OCI-LY3 (cell line): ENCODE data around the gene CD72.

Experiments used
- H2AFZ ChIP-seq: fragments of 200-600, 300-600 bp; shearing (Covaris generic); 2 replicates; pipeline ENCODE4 v1.6.0; 2014; ENCODE audit warnings: antibody characterized with exemption, low read depth, low read length
- H3K27ac ChIP-seq: fragments of 200-600, 300-600 bp; sonication (generic); 2 replicates; pipeline ENCODE4 v1.5.1; 2014; ENCODE audit warnings: mild to moderate bottlenecking, low read length, moderate library complexity, mixed read lengths
- H3K27me3 ChIP-seq: fragments of 200-600, 300-600 bp; sonication (generic); 2 replicates; pipeline ENCODE4 v1.6.1; 2014; ENCODE audit warnings: low read depth, low read length, mixed read lengths
- H3K36me3 ChIP-seq: fragments of 200-600, 300-600 bp; sonication (generic); replicated peaks from 2 replicates; pipeline ENCODE3; 2014; ENCODE audit warnings: low read depth, low read length, mixed read lengths
- H3K4me1 ChIP-seq: fragments of 300-600, 200-600 bp; sonication (generic); 2 replicates; pipeline ENCODE4 v1.6.1; 2014; ENCODE audit warnings: low read length, mixed read lengths
- H3K4me2 ChIP-seq: fragments of 200-600, 300-600 bp; sonication (generic); 2 replicates; pipeline ENCODE4 v1.6.1; 2014; ENCODE audit warnings: low read length, mixed read lengths
- H3K4me3 ChIP-seq: fragments of 300-600, 200-600 bp; sonication (generic); 2 replicates; pipeline ENCODE4 v1.5.1; 2014; ENCODE audit warnings: antibody characterized with exemption, mild to moderate bottlenecking, low read length, moderate library complexity
- H3K79me2 ChIP-seq: fragments of 300-600, 200-600 bp; shearing (Covaris generic); 2 replicates; pipeline ENCODE4 v1.6.1; 2014; ENCODE audit warnings: mild to moderate bottlenecking, low read length, mixed read lengths
- H3K9ac ChIP-seq: fragments of 300-600, 200-600 bp; shearing (Covaris generic); 2 replicates; pipeline ENCODE4 v1.6.0; 2014; ENCODE audit warnings: mild to moderate bottlenecking, low read length, moderate library complexity
- H3K9me3 ChIP-seq: fragments of 200-600, 300-600 bp; shearing (Covaris generic); 2 replicates; pipeline ENCODE4 v1.6.1; 2014; ENCODE audit warnings: low read length, mixed read lengths; ENCODE audit not compliant: insufficient read depth
- H4K20me1 ChIP-seq: fragments of 200-600, 300-600 bp; sonication (generic); 2 replicates; pipeline ENCODE4 v1.6.1; 2016; ENCODE audit warnings: low read length, mixed read lengths; ENCODE audit not compliant: insufficient read depth
- EZH2phosphoT487 ChIP-seq: fragments of 200-600 bp; shearing (Covaris generic); IDR thresholded peaks from 2 replicates; pipeline ENCODE4 v1.6.1; 2018; ENCODE audit warnings: antibody characterized with exemption, mixed run types, low read depth
- TF ChIP-seq, protein P1 (sequence below): fragments of 200-600, 300-600 bp; sonication (generic); IDR thresholded peaks from 2 replicates; pipeline ENCODE4 v1.5.1; 2014; ENCODE audit warnings: antibody characterized with exemption, low read length, low read depth

Gene CD72

DNA sequence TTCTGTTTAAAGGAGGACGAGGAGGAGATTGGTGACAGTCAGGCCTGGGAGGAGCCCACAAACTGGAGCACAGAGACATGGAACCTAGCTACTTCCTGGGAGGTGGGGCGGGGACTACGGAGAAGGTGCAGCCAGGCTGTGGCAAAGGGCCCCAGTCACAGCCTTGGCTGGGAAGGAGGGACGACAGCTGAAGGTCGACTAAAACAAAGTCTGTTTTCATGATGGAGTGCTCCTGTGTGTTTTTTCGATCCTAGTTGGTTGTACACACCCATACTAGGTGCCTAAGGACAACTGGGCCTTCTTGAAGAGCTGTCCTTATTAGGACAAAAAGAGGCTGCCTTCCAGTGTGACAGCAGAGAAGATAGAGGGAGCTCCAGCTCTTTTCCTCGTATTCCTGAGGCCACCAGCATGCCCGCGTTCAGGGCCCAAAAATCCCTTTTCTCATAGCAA lies 42.8 kb upstream of the CD72 start:
- Histone ChIP-seq H3K9ac (no peak overlapping the region), H3K4me1 (peaks cover 25% of the 10 kb centered on the region), H4K20me1 (no peaks in the 10 kb centered on the region), H3K27ac (no peak overlapping the region), H3K9me3 (no peaks in the 10 kb centered on the region), H3K27me3 (no peaks in the 10 kb centered on the region), H3K36me3 (peaks cover 34% of the 10 kb centered on the region), H3K79me2 (peaks cover 25% of the 10 kb centered on the region), H3K4me3 (no peak overlapping the region), H2AFZ (no peak overlapping the region), H3K4me2 (no peak overlapping the region)
- TF ChIP-seq EZH2phosphoT487, result no peak
- TF ChIP-seq, protein P1, sequence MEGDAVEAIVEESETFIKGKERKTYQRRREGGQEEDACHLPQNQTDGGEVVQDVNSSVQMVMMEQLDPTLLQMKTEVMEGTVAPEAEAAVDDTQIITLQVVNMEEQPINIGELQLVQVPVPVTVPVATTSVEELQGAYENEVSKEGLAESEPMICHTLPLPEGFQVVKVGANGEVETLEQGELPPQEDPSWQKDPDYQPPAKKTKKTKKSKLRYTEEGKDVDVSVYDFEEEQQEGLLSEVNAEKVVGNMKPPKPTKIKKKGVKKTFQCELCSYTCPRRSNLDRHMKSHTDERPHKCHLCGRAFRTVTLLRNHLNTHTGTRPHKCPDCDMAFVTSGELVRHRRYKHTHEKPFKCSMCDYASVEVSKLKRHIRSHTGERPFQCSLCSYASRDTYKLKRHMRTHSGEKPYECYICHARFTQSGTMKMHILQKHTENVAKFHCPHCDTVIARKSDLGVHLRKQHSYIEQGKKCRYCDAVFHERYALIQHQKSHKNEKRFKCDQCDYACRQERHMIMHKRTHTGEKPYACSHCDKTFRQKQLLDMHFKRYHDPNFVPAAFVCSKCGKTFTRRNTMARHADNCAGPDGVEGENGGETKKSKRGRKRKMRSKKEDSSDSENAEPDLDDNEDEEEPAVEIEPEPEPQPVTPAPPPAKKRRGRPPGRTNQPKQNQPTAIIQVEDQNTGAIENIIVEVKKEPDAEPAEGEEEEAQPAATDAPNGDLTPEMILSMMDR, result peak; percentile 34; the same call in 1 of the 2 replicates

DNA sequence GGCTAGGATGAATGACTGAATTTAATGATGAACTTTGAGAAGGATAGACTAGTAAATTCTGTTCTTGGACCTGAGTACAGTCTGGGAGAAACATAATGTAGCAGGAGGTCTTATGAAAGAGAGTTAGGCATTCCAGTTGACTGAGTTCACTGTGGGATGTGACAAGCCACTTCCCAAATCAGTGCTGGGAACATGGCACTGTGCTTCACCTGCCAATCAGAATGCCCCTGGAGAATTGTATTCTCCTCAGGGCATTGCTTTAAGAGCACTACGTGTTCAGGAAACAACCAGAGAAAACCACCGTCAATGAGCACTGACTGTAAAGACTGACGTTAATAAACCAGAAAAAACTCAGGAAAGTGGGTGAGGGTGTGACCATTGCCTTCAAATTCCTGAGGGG lies 41.1 kb upstream of the CD72 start:
- peak overlapping the region; percentile 83 for H3K4me3 ChIP-seq
- no peak for TF ChIP-seq EZH2phosphoT487
- TF ChIP-seq, protein P1, result no peak
- H3K9ac ChIP-seq, result peak overlapping the region; percentile 90
- H3K27me3 ChIP-seq, result no peaks in the 10 kb centered on the region
- no peak overlapping the region for H3K27ac ChIP-seq
- peaks cover 34% of the 10 kb centered on the region for H3K36me3 ChIP-seq
- H3K79me2 ChIP-seq, result peaks cover 19% of the 10 kb centered on the region
- H4K20me1 ChIP-seq, result no peaks in the 10 kb centered on the region
- no peak overlapping the region for H2AFZ ChIP-seq
- H3K4me1 ChIP-seq, result peaks cover 22% of the 10 kb centered on the region
- peak overlapping the region; percentile 98 for H3K4me2 ChIP-seq
- no peaks in the 10 kb centered on the region for H3K9me3 ChIP-seq

DNA sequence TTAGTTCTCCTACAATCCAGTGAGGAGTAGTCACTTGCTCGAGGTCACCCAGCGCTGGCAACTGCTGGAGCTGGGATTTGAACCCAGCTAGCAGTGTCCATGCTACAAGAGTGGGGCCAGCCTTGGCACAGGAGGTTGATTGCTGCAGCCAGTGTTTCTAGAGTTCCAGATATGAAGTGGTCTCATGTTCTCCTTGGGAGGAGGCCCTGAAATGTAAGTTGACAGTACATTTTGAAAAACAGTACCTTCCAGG lies 40.7 kb upstream of the CD72 start:
- no peaks in the 10 kb centered on the region for H3K9me3 ChIP-seq
- no peak overlapping the region for H2AFZ ChIP-seq
- peaks cover 34% of the 10 kb centered on the region for H3K36me3 ChIP-seq
- H3K27me3 ChIP-seq, result no peaks in the 10 kb centered on the region
- H3K4me3 ChIP-seq, result peak overlapping the region; percentile 83
- peaks cover 18% of the 10 kb centered on the region for H3K4me1 ChIP-seq
- no peaks in the 10 kb centered on the region for H4K20me1 ChIP-seq
- peak overlapping the region; percentile 90 for H3K9ac ChIP-seq
- H3K79me2 ChIP-seq, result peaks cover 15% of the 10 kb centered on the region
- TF ChIP-seq EZH2phosphoT487, result no peak
- TF ChIP-seq, protein P1, result no peak
- H3K27ac ChIP-seq, result peak overlapping the region; percentile 77
- peak overlapping the region; percentile 98 for H3K4me2 ChIP-seq

DNA sequence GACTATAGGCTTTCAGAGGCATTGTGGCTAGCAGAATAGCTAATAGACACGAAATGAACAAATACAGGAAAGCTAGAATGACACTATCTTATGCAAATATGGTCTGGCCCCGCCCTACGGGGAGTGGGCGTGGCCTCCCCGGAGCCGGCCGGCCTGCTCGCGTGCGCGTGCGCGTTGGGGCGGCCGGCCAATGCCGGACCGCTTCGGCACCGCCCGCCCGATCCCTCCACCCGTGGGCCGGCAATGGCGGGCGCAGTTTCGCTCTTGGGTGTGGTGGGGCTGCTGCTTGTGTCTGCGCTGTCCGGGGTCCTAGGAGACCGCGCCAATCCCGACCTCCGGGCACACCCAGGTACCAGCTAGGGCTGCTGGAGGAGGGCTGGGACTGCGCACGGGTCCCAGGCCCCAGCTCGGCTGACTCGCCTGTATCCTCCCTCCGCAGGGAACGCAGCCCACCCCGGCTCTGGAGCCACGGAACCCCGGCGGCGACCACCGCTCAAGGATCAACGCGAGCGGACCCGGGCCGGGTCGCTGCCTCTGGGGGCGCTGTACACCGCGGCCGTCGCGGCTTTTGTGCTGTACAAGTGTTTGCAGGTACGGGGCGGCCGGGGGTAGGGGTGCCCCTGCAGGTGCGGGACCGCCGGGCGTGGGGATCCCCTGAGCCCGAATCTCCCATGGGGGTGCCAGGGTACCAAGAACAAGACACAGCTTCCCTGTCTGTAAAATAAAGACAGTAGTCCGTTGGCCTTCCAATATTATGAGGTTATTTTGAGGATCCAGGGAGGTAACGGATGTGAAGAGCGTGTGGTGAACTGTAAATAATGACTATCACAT lies 40.1 kb upstream of the CD72 start, which contains the start of gene CCDC107:
CCDC107 (plus strand) TSS at position 156 of the 831 bp plus-strand sequence; CDS start at position 244, 88 bp downstream.
- Histone ChIP-seq H3K4me3 (peak within 1 kb of the TSS; percentile 83), H4K20me1 (no peaks in the 10 kb centered on the region), H3K9me3 (no peaks in the 10 kb centered on the region), H3K36me3 (peaks cover 29% of the 10 kb centered on the region), H3K27me3 (no peaks in the 10 kb centered on the region), H3K79me2 (peaks cover 12% of the 10 kb centered on the region), H3K9ac (peak within 1 kb of the TSS; percentile 90), H3K4me2 (peak within 1 kb of the TSS; percentile 98), H3K27ac (peak within 1 kb of the TSS; percentile 77), H2AFZ (peak within 1 kb of the TSS; percentile 64; the same call in 1 of the 2 replicates), H3K4me1 (peaks cover 14% of the 10 kb centered on the region)
- TF ChIP-seq EZH2phosphoT487, result no peak
- TF ChIP-seq, protein P1, result peak; percentile 56
